Activated CD8-positive, alpha-beta memory T cell treated with anti-CD3 and anti-CD28 coated beads for 4 hours (primary cell): ENCODE measurements around the gene SLC7A4.
"Not testable (repeated sequence)": the region's sequence is repeated elsewhere in the genome, so short reads cannot be mapped to it uniquely, and the experiment has no call there.

Source experiments
- DNase-seq, 2 donors: peaks; one replicate each; pipeline ENCODE4 v3.0.0-alpha.2; 2020; ENCODE audit warnings: low read depth in 2 of 2

SLC7A4 gene

GRCh38 chr22:21064917-21065864 lies 32.8 kb upstream of the SLC7A4 start:
- no peak for DNase-seq

- not testable (repeated sequence) for DNase-seq
These were observed 32.1 kb upstream of the SLC7A4 start for GRCh38 chr22:21064425-21064824.

GRCh38 chr22:21061660-21062321 lies 29.4 kb upstream of the SLC7A4 start:
- DNase-seq = not testable (repeated sequence)

GRCh38 chr22:21060363-21060762 lies 28.0 kb upstream of the SLC7A4 start:
- DNase-seq = not testable (repeated sequence)

- DNase-seq = no peak
These were observed 23.5 kb upstream of the SLC7A4 start for GRCh38 chr22:21055880-21056319.

GRCh38 chr22:21055564-21055834 lies 23.1 kb upstream of the SLC7A4 start:
- no peak for DNase-seq

- DNase-seq = no peak
These were observed 22.6 kb upstream of the SLC7A4 start for GRCh38 chr22:21054714-21055563.

GRCh38 chr22:21054046-21054713 lies 21.8 kb upstream of the SLC7A4 start:
- no peak for DNase-seq

- DNase-seq = no peak
These were observed 20.5 kb upstream of the SLC7A4 start for GRCh38 chr22:21052715-21053459.

GRCh38 chr22:21051831-21052400 lies 19.6 kb upstream of the SLC7A4 start:
- DNase-seq = no peak

GRCh38 chr22:21051145-21051830 lies 18.9 kb upstream of the SLC7A4 start:
- DNase-seq = no peak

- DNase-seq = not testable (repeated sequence)
These were observed 16.6 kb upstream of the SLC7A4 start for GRCh38 chr22:21048965-21049364.

GRCh38 chr22:21048448-21048847 lies 16.1 kb upstream of the SLC7A4 start:
- not testable (repeated sequence) for DNase-seq

GRCh38 chr22:21047730-21048129 lies 15.4 kb upstream of the SLC7A4 start:
- no peak for DNase-seq

- no peak for DNase-seq
These were observed 14.8 kb upstream of the SLC7A4 start for GRCh38 chr22:21047035-21047661.

- DNase-seq = peak; percentile 28 to 33
These were observed 13.4 kb upstream of the SLC7A4 start, which contains the start of gene LRRC74B for GRCh38 chr22:21045585-21046294. LRRC74B (plus strand) TSS chr22:21045946; CDS start chr22:21045987, 41 bp downstream.

- DNase-seq = no peak
These were observed 12.7 kb upstream of the SLC7A4 start for GRCh38 chr22:21044931-21045584.
